ENCODE data around the gene TAF4.
A peak's percentile ranks its signal among the peaks of the same experiment; 100 is the strongest.

TAF4 gene

GRCh38 chr20:62027116-62027515 is 38.6 kb downstream of the TAF4 start:
- no peak for TF ChIP-seq CTCF (IDR thresholded peaks at IDR 0.05; ENCODE audit: control insufficient read depth, insufficient read depth, low read depth, low read length, missing control alignments)
- DNase-seq (ENCODE audit: low read depth): no peak
- no peak overlapping the region for H3K4me3 ChIP-seq (ENCODE audit: control insufficient read depth, low read depth, low read length)

- no peak for DNase-seq (ENCODE audit: low read depth)
- no peak overlapping the region for H3K4me3 ChIP-seq (ENCODE audit: control insufficient read depth, low read depth, low read length)
- TF ChIP-seq CTCF (IDR thresholded peaks at IDR 0.05; ENCODE audit: control insufficient read depth, insufficient read depth, low read depth, low read length, missing control alignments): no peak
These were observed 39.2 kb downstream of the TAF4 start for GRCh38 chr20:62026564-62026856.

- peak; percentile 32 for DNase-seq (ENCODE audit: low read depth)
- TF ChIP-seq CTCF (IDR thresholded peaks at IDR 0.05; ENCODE audit: control insufficient read depth, insufficient read depth, low read depth, low read length, missing control alignments): peak; percentile 83
- H3K4me3 ChIP-seq (ENCODE audit: control insufficient read depth, low read depth, low read length): no peak overlapping the region
These were observed 39.7 kb downstream of the TAF4 start for GRCh38 chr20:62025832-62026563.

GRCh38 chr20:62025394-62025793 is 40.3 kb downstream of the TAF4 start:
- DNase-seq (ENCODE audit: low read depth): no peak
- no peak for TF ChIP-seq CTCF (IDR thresholded peaks at IDR 0.05; ENCODE audit: control insufficient read depth, insufficient read depth, low read depth, low read length, missing control alignments)
- H3K4me3 ChIP-seq (ENCODE audit: control insufficient read depth, low read depth, low read length): no peak overlapping the region

- TF ChIP-seq CTCF (IDR thresholded peaks at IDR 0.05; ENCODE audit: control insufficient read depth, insufficient read depth, low read depth, low read length, missing control alignments): no peak
- DNase-seq (ENCODE audit: low read depth): no peak
- H3K4me3 ChIP-seq (ENCODE audit: control insufficient read depth, low read depth, low read length): no peak overlapping the region
These were observed 41.7 kb downstream of the TAF4 start for GRCh38 chr20:62023935-62024334.

GRCh38 chr20:62022575-62023139 is 43.0 kb downstream of the TAF4 start:
- no peak for DNase-seq (ENCODE audit: low read depth)
- no peak overlapping the region for H3K4me3 ChIP-seq (ENCODE audit: control insufficient read depth, low read depth, low read length)
- no peak for TF ChIP-seq CTCF (IDR thresholded peaks at IDR 0.05; ENCODE audit: control insufficient read depth, insufficient read depth, low read depth, low read length, missing control alignments)

All from AG09309 (cell line).